Left lobe of liver (tissue), 2 donors: ENCODE measurements around the gene ZFP36. TPM values are rescaled to one million over a fixed set of nuclear protein-coding genes. Genes with fewer than 3 reads are reported as not detected.
A peak's percentile ranks its signal among the peaks of the same experiment; 100 is the strongest.

Experiments used
- ATAC-seq: fragments of 200-7000 bp; cut with Tn5 transposase; one replicate; pipeline ENCODE4 v1.9.1; 2020; ENCODE audit warnings: mild to moderate bottlenecking, moderate library complexity
- DNase-seq: peaks from one replicate; pipeline ENCODE4 v3.0.0-alpha.2; 2020; ENCODE audit warnings: low spot score
- total RNA-seq: library from RNA; stranded (reverse); gene quantifications from one replicate; pipeline ENCODE4 v1.2.1, GENCODE V29; 2021
- donor health status: DM: no; HTN: no; CAD: no; lungs with moderate emphysema.
- donor health status: DM: no; HTN: yes; CAD: no.

Gene ZFP36
- total RNA-seq, 1 donor from 2014 or later = 44.0 TPM

DNA sequence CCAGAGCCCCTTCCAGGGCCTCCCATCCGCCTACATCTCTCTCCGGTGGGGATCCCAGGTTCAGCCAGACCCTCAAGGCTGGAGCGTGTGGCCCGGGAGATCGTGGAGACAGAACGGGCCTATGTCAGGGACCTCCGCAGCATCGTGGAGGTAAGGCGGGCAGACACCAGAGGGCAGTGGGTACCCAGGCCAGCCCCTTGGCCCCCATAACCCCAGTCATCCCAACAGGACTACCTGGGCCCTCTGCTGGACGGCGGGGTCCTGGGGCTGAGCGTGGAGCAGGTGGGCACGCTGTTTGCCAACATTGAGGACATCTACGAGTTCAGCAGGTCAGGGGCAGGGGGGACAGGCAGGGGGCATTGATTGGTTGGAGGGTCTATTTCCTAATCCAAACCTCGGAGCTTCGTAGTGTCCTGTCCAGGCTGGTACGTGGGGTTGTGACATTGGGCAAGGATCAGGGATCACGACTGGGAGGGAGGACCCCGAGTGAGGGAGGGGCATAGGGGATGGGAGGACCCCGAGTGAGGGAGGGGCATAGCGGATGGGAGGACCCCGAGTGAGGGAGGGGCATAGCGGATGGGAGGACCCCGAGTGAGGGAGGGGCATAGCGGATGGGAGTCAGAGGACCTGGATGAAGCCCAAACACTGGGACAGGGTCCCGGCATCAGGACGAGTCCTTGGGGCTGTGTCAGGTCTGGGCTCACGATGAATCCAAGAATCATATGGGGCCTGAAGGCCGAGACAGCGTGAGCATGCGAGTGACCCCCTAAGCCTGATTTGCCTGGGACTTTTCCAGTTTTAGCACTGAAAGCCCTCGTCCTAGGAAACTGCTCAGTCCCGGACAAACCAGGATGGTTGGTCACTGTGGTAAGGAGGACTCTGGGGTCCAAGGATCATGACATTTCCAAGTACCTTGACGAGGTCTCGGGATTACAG, 8.7 kb downstream of the ZFP36 start:
- no peak for ATAC-seq
- no peak for DNase-seq

DNA sequence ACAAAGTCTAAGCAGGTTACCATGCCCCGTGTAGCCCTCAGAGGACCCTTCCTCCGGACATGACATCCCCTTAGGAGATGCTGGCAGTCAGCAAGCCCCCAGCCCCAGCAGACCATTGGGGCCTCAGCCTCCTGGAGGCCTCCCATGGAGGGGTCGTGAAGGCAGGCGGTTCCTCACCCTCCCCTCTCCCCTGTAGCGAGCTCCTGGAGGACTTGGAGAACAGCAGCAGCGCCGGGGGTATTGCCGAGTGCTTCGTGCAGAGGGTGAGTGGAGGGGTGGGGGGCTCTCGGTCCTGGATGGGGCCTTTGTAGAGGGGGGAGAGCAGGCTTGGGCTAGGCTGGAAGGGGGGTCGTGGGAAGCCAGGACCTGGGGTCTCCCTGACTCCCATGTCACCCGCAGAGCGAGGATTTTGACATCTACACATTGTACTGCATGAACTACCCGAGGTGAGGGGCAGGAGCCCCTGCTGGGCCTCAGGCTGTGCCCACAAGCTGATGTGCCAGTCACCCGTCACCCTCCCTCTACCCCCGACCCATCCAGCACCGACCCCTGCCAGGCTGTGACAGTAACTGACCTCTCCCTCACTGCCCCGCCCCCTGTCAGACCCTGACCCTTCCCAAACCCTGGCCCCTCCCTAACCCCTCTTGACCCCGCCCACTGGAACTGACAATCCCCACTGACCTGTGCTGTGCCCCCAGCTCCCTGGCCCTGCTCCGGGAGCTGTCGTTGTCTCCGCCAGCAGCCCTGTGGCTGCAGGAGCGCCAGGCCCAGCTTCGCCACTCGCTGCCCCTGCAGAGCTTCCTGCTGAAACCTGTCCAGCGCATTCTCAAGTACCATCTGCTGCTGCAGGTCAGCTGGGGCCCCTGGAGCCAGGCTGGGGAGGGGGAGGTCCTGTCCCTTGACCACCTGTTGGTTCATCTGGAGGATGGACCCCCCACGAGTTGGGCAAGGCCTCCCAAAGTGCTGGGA, 9.8 kb downstream of the ZFP36 start:
- DNase-seq = no peak

DNA sequence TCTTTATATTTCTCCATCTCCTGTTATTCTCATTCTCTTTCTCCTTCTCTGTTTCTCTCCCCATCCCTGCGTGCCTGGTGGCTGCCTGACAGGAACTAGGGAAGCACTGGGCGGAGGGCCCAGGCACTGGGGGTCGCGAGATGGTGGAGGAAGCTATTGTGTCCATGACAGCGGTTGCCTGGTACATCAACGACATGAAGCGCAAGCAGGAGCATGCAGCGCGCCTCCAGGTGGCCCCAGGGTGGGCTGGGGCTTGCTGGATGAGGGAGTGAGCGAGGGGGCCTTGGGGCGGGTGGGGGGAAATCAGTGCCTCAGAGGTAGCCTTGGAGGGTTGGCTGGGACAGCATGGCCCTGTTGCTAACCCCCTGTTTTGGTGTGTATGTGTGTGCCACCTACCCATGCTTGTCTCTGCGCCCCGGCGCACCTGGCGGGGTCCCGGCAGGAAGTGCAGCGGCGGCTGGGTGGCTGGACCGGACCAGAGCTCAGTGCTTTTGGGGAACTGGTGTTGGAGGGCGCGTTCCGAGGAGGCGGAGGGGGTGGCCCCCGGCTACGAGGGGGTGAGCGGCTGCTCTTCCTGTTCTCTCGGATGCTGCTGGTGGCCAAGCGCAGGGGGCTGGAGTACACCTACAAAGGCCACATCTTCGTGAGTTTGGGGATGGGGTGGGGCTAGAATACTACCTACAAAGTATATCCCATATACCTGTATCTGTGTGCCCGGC, 11.0 kb downstream of the ZFP36 start:
- DNase-seq = no peak

More for the DNA sequence above, 9.8 kb downstream of the ZFP36 start:
- ATAC-seq = no peak

DNA sequence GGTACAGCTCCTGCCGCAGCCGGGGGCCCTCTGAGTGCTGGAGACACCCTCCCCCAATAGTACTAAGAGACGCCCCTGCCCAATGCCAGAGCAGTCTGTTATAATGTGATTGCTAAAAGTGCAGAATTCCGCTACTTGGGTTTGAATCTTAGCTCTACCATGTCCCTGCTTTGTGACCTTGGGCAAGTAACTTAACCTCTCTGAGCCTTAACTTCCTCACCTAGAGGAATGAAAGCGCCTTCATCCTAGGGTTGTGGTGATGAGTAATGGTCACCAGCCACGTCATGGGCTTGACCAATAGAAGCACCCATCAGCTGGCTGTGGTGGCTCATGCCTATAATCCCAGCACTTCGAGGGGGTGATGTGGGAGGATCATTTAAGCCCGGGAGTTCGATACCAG, 12.4 kb downstream of the ZFP36 start:
- no peak for ATAC-seq
- DNase-seq = no peak

More for the DNA sequence above, 11.0 kb downstream of the ZFP36 start:
- ATAC-seq = no peak

DNA sequence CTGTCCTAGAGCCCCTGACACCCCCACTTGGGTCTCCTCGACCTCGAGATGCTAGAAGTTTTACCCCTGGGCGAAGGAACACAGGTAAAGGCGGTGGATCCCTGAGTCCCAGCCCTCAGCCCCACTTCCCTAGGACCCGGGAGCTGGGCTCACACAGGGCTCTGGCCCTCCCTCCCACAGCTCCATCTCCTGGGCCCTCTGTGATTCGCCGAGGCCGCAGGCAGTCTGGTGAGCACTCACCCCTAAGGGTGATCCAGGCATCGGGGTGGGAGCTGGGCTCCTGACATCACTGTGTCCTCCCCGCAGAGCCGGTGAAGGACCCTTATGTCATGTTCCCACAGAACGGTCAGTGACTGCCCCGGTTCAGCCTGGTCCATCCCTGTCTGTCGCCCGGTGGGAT, 14.1 kb downstream of the ZFP36 start:
- DNase-seq = no peak
- ATAC-seq = no peak

DNA sequence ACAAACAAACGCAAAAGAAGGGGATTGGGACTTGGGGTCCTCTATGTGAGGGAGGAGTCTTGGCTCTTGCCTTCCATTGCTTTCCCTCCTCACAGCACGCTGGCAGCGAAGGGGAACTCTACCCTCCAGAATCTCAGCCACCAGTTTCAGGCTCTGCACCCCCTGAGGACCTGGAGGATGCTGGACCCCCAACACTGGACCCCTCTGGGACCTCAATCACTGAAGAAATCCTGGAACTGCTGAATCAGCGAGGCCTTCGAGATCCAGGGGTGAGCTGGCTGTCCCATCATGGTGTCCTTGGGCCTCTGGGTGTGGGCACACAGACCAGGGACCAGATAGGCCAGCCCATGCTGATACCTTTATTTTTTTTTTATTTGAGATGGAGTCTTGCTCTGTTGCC, 15.4 kb downstream of the ZFP36 start:
- DNase-seq (no peak), ATAC-seq (no peak)

DNA sequence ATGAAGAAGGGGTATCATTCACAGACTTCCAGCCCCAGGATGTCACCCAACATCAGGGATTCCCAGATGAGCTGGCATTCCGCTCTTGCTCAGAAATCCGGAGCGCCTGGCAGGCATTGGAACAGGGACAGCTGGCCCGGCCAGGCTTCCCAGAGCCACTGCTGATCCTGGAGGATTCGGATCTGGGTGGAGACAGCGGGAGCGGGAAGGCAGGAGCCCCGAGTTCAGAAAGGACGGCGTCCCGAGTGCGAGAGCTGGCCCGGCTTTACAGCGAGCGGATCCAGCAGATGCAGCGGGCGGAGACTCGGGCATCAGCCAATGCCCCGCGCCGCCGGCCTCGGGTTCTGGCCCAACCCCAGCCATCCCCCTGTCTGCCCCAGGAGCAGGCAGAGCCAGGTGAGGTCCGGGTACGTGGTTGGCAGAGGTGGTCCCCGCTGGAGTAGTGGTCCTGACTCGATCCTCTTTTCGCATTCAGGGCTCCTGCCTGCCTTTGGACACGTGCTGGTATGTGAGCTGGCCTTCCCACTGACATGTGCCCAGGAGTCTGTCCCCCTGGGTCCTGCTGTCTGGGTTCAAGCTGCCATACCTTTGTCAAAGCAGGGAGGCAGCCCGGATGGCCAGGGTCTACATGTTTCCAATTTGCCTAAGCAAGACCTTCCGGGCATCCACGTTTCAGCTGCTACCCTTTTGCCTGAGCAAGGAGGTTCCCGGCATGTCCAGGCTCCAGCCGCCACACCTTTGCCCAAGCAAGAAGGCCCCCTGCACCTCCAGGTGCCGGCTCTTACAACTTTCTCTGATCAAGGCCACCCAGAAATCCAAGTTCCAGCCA, 16.8 kb downstream of the ZFP36 start:
- DNase-seq = no peak
- ATAC-seq = no peak

GRCh38 chr19:39424934-39425333, 18.3 kb downstream of the ZFP36 start:
- ATAC-seq (no peak), DNase-seq (no peak)

DNA sequence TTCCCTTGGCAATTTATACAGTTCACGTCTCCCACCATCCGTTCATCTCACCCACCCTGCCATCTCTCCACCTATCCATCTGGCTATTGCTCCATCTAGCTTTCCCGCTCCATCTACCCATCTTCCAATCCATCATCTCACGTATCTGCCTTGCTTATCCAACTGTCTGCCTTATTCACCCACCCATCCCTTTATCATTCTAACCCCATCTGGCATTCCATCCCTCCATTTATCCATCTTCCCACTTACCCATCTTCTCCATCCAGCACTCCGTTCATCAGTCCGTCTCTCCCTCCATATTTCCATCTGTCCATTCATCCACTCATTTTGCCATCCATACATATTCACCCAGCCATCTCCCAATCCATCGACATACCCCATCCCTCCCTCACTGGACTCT, 19.1 kb downstream of the ZFP36 start:
- DNase-seq (no peak), ATAC-seq (no peak)

DNA sequence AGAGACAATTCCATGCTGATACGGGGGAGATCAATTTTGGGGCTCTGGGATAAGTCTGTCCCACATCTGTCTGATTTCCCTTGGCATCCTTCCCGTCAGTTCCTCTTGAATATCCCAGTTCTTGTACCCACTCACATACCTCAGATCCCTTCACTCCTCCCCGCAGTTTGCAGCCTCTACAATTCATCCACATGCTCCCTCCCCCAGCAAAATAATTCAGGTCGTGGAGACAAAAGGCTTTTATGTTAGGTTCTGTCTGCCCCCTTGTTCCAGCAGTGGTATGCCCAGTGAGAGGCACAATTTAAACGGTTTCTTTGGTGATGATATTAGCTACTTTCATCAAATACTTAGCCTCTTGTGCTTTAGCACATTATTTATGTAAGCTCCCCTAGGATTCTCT, 19.5 kb downstream of the ZFP36 start:
- no peak for ATAC-seq
- DNase-seq = no peak

DNA sequence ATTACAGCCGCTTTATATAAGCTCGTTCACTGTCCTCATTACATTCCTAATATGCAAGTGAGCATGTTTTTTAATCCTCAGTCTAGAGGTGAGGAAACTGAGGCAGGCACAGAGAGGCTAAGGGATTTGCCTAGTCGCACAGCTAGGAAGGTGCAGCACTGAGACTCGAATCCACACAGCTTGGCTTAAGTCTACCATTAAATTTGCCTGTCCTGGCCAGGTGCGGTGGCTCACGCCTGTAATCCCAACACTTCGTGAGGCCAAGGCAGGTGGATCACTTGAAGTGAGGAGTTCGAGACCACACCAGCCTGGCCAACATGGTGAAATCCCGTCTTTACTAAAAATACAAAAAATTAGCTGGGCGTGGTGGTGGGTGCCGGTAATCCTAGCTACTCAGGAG, 21.1 kb downstream of the ZFP36 start:
- DNase-seq = no peak
- ATAC-seq = no peak

- no peak for DNase-seq
- peak; percentile 42 for ATAC-seq
Measured at GRCh38 chr19:39428283-39429112, 21.9 kb downstream of the ZFP36 start.

DNA sequence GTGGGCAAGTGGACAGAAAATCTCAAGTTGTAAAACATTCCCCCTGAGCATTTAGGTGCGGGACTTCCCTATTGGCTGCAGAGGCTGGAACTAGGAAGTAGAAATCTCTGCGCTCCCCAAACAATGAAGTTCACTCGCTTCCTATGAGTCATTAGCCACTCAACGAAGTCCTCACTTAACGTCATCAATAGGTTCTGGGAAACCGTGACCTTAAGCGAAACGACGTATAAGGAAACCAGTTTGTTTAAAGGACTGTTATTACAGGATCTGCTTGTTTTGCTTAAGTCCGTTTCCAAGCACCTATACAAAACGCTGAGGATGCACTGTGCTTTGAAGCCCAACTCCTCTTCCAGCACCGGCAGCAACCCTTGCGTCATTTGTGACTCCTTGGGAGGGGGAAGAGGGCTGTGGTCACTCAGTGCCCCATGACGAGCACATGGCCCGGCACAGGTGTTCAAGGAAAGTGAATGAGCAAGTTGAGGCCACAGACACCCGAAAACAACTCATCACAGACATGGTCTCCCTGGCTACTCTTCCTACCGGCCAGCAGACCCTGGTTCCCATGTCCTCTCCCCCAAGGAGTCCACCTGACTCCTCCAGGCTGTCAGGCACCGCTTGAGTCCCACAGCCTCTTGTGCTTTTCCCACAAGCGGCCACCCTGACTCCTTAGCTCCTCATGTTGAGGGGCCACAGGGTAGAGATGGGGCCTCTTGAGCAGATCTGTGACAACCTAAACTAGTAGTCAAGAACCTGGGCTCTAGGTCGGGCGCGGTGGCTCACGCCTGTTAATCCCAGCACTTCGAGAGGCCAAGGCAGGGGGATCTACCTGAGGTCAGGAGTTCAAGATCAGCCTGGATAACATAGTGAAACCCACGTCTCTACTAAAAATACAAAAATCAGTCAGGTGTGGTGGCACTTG, 24.3 kb downstream of the ZFP36 start:
- ATAC-seq = peak; percentile 35
- DNase-seq = no peak

DNA sequence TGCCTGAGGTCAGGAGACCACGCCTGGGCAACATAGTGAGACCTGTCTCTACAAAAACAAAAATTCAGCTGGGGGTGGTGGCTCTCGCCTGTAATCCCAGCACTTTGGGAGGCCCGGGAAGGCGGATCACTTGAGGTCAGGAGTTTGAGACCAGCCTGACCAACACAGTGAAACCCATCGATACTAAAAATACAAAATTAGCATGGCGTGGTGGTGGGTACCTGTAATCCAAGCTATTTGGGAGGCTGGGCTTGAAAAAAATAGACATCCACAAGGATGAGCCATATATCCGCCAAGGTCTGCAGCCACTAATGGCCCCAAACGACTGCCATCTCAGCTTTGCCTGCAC, 26.0 kb downstream of the ZFP36 start:
- no peak for ATAC-seq
- DNase-seq = no peak

- DNase-seq = no peak
- no peak for ATAC-seq
Measured at GRCh38 chr19:39433480-39434079, 26.9 kb downstream of the ZFP36 start.

GRCh38 chr19:39434123-39435076, 27.8 kb downstream of the ZFP36 start:
- no peak for ATAC-seq

More at GRCh38 chr19:39434123-39435076, 27.8 kb downstream of the ZFP36 start:
- DNase-seq = no peak
